HG02798 (cell line): ENCODE measurements around the gene DPP10.

ENCODE experiments used
- ATAC-seq: cut with Tn5 transposase; IDR thresholded peaks from one replicate; pipeline ENCODE4 v1.9.1; 2021; ENCODE audit warnings: mild to moderate bottlenecking; ENCODE audit not compliant: unreplicated experiment, poor library complexity

Gene DPP10

DNA sequence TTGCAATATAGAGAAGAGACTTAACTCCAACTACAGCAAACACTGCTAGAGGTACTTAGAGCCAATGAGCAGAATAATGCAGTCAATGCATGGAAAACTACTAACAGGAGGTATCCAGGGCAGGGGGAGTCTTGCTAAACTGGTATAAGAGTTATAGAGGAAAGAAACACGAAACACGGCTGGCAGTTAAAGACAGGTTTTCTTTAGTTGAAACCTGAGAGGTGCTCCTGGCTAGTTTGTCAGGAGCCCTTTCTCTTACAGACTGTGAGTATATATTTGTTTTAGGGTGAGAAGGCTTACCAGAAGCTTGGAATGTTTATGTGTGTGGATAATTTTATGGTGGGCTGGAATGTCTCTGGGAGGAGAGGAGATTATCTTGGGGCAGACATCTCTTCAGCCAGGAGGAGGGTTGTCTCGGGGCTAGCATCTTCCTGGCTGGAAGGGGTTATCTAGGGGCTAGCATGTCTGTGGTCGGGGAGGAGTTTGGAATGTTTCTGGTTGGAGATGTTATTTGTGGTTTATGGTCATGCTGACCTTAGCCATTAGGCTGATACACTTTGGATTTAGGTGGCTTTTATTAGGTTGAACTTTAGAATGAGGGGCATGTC, 1048.8 kb downstream of the DPP10 start:
- no peak for ATAC-seq

DNA sequence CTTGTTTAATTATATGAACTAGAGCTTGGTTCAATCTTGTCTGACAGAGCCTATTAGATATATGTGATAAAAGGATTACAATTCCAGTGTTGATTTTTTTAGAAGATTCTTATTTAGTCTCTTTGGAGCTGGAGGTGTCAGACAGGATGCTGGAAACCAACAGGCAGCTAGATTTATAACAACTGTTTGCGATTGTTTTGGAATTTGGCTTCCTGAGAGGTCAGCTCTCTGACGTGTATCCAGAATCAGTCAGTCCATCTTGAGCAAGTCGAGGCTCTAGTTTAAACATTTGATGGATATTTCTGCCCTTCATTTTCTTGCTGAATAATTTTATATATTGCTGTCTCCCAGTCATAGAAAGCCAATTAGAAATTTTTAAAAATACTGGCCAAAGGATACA, 1062.9 kb downstream of the DPP10 start:
- ATAC-seq, result no peak

DNA sequence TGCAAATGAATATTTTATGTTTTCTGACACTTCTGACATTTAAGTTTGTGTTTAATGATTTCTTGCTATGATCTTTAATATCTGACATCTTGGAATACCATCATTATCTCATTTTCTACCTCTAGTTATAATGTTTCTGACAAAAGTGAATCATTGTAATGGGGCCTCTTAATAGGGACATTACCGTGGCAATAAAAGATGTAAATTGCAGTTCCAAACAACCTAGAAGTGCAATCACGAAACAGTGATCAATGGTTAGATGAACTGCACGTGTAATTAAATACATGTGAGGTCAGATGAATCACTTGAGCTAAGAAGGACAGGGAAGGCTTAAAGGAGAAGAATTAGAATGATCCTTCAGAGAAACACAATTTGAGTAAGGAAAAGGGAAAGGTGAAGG, 1078.3 kb downstream of the DPP10 start:
- no peak for ATAC-seq

DNA sequence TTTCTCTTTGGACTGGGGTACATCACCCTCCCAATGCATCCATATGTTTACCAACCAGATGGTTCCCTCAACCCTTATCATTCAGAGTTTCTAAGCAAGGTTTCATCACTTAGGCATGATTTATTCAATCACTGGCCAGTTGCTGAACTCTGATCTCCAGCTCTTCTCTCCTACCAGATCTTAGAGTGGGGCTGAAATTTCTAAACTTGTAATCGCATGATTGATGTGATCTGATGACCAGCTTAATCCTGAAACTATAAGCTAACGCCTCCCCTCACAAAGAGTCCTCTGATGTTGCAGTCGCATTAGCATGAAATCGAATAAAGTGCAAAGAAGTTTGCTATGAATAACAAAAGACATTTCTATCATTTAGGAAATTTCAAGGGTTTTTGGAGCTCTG, 1082.0 kb downstream of the DPP10 start:
- no peak for ATAC-seq

DNA sequence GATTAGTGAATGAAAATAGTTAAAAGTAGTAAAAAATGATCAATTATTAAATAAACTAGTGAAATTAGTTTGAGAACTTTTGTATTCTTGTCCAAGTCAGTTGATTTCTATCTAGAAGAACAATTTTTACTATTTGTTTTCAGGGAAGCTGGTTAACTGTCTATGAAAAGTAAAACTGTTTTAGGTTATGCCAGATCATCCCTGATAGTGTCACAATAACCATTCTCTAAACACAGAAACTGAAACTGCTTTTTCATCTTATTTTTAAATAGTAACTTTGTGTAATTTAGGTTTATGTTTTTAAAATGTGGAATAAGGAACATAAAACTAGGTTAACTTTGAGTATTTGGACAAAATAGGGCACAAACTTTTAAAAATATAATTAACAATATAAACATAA, 1087.2 kb downstream of the DPP10 start:
- ATAC-seq, result no peak

DNA sequence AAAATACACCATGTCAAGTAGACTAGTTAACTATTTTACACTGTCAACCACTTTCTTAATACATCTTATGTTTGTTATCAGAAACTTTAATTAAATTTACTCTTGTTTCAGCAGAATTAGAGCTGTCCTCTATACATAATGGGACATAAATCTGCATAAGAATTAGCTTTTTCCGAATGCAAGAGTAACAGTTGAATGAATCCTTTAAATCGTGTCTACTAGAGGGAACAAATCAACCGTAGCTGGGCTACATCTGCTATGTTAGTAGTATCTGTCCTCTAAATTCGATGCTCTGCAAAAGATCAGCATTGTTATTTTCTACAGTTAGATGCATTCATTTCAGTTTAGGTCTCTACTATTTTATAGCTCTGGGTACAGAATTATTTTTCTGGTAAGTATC, 1090.6 kb downstream of the DPP10 start:
- no peak for ATAC-seq

DNA sequence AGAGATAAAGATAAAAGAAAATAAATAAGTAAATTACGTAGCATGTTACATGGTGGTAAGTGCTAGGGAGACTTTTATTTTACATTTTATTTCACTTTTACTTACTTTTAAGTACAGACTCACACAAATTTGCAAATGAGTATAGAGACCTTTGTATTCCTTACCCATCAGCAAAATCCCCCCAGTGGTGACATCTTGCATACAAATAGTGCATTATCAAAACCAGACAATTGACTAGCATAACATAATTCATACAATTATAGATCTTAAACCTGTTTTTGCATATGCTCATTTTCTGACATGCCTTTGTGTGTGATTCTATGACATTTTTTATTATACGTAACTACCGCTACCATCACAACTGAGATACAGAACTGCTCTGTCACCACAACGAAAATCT, 1099.4 kb downstream of the DPP10 start:
- no peak for ATAC-seq

DNA sequence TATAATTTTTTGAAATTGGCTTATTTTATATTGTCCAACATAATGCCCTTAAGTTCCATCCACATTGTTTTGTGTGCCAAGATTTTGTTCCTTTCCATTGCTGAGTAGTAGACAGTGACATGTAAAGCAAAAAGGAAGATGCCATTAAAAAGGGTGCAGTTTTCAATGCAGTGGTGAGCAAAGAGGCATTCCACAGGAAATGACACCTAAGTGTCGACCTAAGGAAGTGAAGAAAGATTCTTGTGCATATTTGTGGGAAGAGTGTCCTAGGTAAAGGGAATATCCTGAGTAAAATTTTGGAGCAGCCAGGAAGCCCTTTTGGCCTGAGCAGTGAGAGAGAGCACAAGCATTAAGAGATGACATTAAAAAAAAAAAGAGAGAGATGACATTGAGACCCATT, 1099.9 kb downstream of the DPP10 start:
- no peak for ATAC-seq

DNA sequence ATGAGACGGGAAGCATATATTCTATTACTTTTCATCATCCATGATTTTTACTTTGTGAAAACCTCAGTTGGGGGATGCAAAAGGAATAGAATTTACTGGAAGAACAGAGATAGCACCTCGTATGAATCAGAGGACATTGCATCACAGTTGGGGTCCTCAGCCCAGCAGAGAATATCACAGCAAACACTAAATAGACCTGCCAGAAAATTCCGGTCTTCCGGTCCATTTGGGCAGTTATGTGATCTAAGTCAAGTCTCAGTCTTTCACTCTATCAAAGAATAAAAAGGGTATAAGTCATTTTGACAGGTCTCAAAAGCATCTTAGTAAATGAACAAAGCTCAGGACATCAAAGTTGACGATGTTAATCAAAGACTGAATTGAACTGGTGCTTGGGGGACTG, 1100.6 kb downstream of the DPP10 start:
- ATAC-seq, result no peak

DNA sequence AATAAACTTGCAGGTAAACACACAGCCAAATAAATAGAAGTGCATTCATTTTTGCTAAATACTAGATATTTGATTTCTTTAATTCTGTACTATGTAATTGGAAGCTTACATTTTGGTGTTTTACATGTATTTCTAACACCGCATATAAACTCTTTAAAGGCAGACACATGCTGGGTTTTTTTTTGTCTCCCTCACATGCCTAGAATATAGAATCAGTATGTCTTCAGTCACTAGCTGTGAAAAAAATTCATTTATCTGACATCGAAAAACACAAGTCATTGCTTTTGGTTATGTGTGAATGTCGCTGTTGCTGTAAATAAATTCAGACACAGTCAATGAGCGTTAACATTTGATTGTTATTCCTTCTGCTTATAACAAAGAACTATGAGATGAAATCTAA, 1101.0 kb downstream of the DPP10 start:
- ATAC-seq, result no peak

DNA sequence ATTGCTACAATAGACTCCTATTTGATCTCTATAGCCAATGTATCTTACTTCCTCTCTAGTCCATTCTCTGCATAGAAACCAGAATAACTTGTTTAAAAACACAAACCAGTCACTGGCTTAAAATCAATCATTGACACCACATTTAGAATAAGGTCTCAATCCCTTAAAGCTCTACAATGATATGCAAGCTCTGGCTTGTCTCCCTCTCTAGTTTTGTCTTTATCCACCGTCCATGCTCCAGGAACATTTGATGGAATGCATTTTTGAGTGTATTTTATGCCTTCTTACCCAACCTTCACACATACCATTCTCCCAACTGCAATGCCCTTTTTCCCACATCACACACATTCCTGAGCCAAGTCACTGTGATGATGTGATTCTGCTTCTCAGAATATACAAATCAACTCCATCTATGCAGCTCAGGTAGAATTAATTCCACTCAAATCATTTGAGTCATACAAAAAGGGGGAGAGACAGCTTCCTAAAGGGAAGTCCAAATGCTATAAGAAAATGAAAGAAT, 1107.2 kb downstream of the DPP10 start:
- ATAC-seq, result no peak

DNA sequence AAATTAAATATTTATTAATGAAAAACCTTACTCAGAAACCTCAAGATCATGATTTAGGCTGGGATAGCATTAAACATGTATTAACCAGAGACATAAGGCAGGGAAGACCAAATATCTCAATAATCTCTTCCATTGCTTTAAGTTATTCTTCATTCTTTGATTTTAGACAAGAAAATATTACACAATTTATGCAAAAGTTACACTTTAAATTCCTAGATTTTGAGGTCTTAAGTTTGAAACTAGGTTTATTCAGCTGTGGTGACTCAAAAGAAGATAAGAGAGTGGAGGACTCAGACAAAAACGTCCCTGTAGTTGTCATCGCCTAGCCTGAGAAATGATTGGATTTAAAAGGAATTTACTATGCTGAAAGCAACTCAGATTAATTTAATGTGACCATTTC, 1110.3 kb downstream of the DPP10 start:
- ATAC-seq, result no peak

DNA sequence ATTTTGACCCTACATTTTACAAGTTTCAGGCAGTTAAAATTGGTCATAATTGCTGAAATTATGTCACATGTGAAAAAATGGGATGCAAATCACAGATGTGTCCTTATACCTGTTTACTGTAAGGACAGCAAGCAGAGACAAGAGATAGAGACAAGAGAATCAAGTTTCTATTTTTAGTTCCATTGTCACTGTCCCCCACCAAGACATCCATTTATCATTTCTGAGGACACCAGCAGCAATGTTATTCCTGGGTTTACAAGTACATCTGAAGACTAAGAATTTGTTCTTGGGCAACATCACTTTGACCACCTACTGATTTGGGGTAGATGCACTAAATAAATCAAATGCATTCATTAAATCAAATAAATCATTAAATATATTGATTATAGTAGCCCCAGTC, 1111.7 kb downstream of the DPP10 start:
- no peak for ATAC-seq

DNA sequence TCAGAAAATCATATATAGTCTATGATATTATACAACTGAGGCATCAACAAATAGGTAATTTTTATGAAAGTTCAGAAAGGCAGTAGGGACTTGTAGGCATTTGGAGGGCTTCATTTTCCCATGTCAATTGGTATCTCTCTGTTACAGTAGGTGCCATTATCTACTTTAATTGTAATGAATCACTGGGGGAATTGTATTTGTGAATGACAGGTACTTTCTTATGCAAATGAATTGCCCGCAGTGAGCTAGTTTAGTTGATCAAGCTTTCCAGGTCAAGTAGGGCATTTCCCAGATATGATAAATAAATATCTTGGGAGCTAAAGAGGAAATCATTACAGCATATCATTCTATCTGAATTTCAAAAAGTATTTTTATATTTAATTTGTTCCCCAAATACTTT, 1116.3 kb downstream of the DPP10 start:
- no peak for ATAC-seq

DNA sequence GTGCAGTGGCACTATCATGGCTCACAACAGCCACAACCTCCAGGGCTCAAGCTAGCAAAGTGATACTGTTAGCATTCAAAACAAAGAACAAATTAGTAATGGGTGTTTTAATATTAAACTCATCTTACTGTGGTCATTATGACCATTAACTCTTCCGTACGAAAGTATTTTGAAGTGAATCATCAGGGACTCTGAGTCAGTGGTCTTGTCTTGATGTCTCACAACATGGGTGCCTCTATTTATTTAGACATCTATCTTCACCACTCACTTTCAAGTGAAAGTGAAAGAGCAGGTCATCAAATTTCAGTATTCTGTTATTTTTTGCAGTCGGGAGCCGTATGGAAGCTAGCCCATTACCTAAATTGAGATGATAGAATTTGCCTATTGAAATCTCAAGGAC, 1118.2 kb downstream of the DPP10 start:
- no peak for ATAC-seq

DNA sequence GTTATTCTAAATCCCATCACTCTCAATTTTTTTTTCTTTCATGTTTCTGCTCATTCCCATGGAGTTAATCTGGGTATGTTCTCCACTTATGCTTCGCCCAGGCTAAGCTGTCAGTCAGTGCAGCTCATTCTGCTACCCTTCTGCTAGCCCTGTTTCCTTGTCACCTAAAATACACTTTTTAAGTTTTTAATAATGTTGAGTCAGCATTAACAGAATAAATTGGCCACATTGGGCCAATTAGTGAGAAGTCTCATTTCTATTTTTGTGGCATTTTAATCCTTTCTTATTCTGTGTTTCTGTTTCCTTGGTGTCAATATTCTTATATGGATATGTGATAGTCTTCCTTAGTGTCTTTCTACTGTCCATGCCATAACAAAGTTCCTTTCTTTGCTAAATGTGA, 1126.2 kb downstream of the DPP10 start:
- ATAC-seq, result no peak

DNA sequence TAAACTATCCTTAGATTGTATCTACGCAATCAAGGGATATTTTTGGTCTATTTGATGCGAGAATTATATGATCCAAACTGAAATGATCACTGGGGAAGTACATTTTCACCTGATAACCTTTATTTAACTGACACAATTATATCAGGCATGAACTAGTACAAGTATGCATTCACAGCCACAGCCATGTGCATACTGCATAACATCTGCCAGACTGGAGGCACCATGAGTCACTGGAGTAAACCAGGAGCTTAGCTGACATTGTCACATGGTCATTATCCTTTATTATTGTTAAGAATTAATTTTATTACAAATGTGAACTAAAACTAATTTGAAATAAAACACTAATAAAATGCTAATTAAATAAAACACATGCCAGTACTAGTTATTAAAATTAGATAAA, 1127.1 kb downstream of the DPP10 start:
- no peak for ATAC-seq

DNA sequence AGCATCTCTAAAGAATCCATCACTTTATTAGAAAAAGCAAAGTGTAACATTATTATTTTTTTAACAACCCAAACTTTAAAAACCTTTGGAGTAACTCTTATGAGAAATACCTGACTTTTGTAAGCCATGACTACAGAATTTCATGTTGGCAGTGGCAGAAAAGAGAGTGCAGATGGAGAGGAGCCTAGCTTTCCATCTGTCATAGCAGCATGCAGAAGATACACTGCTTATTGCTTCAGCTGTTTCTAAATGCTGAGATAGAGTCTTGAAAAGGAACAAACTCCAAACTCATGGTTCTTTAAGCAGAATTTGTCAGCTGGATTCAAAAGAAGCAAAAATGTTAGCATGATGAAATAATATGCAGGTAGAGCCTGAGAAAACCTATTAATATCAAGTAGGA, 1130.3 kb downstream of the DPP10 start:
- no peak for ATAC-seq

DNA sequence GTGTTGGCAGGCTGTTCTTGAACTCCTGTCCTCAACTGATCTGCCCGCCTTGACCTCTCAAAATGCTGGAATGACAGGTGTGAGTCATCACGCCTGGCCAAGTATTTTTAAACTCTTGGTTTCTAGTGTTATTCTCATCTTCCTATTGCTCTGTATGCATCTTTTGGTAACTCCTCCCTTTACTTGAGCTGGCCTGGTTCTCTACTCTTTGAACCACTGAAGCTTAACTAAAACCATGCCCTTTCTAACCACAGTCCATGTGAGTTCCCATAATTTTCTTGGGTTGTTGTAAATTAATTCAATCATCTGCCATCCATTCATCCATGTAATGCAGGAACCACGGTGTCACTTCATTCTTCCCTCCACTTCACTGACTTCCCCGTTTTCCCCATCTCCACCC, 1131.3 kb downstream of the DPP10 start:
- ATAC-seq, result no peak

DNA sequence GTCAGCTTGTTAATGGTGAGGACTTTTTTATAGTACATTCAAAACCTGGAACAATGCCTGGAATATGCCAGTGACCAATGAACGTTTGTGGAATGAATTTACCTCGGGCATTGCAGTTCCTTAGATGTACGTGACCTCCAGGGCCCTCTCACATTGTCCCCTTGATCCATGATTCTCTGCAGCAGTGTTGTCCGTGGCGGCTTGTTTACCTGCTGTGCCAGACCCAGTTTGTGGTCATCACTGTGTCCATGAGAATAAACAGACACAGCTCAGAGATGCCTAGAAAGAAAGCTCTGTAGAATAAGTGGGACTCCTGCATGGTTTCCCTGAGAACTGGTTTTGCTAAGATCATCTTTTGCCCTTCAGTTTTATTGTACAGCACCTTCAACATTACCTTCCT, 1132.2 kb downstream of the DPP10 start:
- no peak for ATAC-seq

DNA sequence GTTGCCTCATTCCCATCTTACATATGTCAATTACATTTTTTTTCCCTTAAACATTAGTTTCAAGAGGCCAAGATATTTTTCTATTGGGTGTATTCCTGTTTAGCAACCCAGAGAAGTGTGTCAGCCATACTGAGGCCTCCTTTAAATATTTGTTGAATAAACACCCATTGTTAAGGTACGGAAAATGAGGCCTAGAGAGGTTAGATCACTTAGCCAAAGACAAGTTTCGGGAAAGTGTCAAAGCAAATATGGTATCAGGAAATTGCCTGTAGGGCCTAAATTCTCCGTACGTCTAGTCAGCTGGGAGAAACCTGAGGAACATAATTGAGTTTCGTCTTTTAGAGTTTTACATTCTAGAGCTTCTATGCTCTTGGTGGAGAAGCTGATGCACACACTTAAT, 1138.3 kb downstream of the DPP10 start:
- no peak for ATAC-seq

DNA sequence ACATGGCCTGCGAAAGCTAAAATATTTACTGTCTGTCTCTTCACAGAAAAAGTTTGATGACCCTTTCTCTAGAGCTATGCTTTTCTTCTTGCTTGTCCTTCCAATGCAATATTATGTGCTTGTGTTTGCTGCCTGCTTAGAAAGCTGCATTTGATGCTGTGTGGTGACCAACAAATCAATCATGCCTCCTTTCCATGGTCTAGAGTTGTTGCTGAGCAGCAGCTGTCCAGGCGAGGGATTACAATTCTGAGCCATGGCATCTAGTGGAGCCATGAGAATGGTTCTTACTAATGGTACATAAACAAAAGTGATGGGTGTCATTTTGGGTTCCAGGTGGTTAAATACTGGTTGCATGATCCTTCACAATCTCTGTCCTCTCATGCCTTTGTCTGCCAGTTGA, 1142.1 kb downstream of the DPP10 start:
- ATAC-seq, result no peak
